NCI-H146 treated with DMSO at 0.1 percent for 48 hours (cell line): ENCODE measurements around the gene DGKD.

ENCODE experiments used
- DNase-seq: peaks from one replicate; lab custom pipeline; 2025; ENCODE audit not compliant: unreplicated experiment; lab: John Stamatoyannopoulos, UW

The DGKD gene

DNA sequence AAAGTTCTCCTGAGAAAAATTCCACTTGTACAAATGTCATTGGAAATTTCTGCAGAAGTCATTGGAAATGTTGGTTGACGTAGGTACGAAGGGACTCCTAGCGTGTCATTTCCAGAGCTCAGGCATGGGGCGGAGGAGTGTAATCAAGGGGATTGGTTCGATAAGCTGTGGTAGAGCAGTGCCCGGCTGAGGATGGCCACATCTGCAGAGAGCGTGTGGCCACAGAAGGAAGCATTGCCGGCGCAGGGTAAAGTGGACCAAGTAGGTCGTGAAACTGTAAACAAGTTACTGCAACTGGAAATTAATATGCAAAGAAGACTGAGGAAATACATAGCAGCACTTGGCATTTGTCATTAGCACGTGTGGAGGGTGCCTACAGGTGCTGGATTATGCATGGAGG is 101.8 kb downstream of the DGKD start:
- DNase-seq: no peak

DNA sequence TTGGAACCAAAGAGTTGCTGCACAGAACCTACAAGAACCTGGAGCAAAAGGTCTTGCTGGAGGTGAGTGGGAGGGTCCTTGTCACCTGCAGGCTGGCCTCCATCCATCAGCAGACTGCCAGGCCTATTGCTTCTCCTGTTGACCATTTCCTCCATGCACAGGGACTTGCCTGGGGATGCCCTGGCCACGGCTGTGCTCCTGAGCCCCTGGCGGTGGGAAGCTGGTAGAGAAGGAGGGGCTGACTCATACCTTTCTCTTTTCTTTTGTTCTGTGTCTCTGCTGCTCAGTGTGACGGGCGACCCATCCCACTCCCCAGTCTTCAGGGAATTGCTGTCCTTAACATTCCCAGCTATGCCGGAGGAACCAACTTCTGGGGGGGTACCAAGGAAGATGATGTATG is 102.6 kb downstream of the DGKD start:
- no peak for DNase-seq

DNA sequence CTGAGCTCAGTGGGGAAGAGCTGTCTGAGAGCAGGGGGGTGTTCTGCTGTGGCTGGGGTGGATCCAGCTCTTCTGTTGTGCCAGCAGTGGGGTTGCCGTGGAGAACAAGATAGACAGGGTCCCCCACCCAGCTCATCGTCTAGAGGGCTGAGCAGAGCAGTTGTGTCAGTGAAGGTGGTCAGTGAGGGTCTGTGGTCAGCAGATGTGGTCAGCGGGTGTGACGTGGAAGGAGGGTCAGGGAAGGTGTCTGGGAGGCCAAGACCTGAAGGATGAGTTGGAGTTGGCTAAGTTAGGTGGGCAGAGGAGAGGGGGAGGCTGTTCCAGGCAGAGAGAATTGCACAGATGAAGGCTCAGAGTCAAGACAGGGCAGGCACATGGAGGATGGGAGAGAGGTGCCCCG is 103.1 kb downstream of the DGKD start:
- no peak for DNase-seq

DNA sequence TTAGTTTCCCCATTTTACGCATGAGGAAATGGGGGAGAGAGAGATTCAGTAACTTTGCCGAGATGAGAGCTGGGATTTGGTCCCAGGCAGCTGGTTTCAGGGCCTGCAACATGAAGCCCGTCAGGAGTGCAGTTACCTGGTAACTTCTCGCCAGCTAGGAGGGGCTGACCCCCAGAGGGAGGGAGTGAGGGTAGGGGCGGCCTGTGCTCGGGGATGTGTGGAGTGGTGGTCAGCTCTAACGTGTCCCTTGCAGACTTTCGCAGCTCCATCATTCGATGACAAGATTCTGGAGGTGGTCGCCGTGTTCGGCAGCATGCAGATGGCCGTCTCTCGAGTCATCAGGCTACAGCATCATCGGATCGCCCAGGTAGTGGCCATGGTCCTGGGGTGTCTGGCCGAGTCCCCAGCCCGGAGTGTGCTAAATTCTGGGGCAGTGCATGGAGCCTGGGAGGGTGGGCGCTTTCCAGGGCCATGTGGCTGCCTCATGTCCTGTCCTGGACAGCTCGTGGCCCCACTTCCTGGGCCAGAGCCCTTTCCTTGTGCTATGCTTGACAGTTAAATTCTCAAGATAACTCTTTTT is 103.8 kb downstream of the DGKD start:
- DNase-seq: no peak

DNA sequence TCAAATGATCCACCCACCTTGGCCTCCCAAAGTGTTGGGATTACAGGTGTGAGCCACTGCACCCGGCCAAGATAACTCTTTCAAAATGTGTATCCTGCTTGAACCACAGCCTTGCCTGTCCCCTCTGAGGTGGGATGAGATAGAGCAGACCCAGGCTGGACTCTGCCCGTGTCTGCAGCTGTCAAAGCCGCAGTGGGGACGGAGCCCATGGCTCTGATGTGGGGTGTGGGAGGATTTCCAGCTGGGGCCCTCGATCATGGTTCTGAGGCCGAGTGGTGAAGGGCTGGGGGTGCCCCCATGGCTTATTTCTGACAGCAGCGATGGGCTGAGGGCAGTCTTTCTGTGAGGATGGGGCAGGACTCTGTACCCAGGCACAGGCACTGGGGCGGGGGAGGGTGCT is 104.5 kb downstream of the DGKD start:
- no peak for DNase-seq

DNA sequence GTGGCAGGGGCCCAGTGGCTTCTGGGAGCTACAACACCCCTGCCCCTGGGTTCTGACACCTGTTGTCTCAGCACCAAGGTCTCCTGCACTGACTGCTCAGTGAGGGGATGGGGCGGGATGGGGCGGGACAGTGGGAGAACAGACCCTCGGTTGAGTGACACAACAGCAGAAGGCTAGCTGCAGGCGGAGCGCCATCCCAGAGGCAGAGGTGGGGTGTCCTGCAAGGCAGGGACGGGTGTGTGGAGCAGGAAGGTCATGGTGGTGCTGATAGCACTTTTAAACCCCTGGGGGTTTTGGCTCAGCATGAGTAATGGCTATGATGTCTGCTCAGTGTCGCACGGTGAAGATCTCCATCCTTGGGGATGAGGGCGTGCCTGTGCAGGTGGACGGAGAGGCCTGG is 105.1 kb downstream of the DGKD start:
- no peak for DNase-seq

DNA sequence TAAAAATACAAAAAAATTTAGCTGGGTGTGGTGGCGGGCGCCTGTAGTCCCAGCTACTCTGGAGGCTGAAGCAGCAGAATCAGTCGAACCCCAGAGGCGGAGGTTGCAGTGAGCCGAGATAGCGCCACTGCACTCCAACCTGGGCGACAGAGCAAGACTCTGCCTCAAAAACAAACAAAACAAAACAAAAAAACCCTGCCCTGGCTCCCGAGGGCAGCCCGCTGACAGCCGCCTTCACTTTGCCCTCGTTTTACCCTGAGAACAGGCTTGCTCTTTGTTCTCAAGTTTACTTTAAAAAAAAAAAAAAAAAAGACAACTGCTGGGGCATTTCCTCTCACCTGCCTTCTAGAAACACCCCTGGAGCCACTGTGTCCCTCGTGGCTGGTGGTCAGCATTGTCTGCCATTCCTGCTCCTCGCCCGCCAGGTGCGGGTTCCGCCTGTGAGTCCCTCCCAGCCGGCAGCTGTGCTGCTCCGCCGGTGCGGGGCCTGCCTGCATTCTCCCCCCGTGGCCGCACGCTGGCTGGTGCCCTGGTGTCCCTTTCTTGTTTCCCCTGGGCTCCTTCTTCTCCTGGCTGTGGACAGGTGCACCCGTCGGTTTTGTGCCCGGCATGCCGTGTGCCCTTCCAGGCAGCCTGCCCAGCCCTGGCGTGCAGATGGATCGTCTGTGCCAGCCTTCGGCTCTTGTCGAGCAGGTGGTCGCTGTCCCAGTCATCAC is 106.6 kb downstream of the DGKD start:
- peak; percentile 1 for DNase-seq

DNA sequence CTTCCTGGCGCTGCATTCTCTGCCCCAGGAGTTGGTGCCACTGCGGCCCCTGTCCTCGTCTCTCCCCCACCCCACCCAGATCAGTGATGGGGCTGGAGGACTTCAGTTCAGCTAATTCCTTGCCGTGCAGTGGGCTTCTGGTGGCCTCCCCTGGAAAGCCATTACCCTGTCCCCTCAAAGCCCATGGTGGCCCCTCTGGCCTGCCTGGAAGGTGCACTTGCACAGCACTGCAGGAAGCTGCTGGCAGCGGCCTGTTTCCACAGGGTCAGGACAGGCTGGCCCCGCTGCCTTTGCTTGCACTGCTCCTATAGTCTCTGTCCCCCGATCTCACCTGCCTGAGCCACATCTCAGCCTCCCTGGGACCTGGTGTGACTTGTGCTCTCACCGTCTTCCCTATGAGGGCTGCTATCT is 107.2 kb downstream of the DGKD start:
- DNase-seq: no peak

DNA sequence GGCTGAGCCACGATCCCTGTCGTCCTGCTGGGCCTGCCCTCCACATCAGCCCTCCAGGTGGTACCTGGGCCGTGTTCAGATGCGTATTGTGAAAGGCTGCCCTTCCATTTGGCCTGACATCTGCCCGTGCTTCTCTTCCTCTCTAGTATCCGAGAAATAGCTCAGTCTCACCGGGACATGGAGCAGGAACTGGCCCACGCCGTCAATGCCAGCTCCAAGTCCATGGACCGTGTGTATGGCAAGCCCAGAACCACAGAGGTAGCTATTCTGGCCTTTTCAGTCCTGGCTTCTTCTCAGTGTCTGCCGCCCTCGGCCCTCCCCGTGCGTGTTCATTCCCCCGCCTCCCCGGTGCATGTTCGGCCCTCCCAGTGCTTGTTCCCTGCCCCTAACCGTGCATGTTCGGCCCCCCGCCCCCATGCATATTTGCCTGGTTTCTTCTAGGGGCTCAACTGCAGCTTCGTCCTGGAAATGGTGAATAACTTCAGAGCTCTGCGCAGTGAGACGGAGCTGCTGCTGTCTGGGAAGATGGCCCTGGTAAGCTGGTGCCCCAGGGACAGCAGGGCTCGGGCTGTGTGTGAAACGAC is 108.0 kb downstream of the DGKD start:
- DNase-seq: no peak

DNA sequence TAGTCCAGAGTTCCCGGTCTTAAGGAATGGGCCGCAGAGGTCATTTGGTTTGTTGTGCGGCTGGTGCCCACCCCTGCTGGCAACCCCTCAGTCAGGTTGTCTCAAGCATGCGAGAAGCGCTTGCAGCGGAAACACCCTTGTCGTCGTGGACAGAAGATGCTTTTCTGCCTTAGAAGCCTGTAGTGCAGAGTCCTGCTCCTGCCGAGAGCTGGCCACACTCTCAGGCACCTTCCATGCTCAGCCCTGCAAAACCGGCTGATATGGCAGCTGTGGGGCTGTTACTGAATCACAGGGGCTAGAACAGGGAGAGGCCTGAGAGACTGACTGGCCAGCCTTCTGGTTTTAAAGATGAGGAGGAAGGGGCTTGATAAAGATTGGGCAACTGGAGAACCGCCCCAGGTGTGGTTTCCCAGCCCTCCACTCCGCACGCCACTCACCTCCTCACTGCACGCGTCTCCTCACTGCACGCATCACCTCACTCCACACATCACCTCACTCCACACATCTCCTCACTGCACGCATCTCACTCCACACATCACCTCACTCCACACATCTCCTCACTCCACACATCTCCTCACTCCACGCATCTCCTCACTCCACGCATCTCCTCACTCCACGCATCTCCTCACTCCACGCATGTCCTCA is 108.7 kb downstream of the DGKD start:
- DNase-seq: no peak

DNA sequence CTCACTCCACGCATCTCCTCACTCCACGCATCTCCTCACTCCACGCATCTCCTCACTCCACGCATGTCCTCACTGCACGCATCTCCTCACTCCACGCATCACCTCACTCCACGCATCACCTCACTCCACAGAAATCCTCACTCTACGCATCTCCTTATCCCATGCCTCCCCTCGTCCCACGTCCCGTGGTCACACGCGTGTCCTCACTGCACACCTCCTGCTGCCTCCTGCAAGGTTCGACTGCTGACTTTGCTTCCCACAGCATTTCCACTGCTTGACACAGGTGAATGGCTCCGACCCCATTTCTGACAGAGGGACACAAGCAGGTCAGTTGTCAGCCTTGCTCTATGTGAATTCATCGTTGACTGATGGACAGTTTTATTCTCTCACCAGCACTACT is 109.3 kb downstream of the DGKD start:
- no peak for DNase-seq

DNA sequence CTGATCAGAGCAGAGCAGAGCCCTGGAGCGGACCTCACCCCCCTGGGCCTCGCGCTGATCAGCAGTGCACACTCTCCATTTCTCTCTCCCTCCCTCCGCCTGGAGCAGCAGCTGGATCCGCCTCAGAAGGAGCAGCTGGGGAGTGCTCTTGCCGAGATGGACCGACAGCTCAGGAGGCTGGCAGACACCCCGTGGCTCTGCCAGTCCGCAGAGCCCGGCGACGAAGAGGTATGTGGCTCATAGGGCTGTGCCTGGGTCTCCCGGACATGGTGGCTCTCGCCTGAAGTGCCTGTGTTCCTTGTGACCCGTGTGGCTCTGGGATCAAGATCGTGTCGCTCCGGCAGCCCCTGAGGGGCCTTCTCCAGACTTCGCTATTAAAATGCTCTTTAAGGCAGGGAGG is 109.8 kb downstream of the DGKD start:
- no peak for DNase-seq

DNA sequence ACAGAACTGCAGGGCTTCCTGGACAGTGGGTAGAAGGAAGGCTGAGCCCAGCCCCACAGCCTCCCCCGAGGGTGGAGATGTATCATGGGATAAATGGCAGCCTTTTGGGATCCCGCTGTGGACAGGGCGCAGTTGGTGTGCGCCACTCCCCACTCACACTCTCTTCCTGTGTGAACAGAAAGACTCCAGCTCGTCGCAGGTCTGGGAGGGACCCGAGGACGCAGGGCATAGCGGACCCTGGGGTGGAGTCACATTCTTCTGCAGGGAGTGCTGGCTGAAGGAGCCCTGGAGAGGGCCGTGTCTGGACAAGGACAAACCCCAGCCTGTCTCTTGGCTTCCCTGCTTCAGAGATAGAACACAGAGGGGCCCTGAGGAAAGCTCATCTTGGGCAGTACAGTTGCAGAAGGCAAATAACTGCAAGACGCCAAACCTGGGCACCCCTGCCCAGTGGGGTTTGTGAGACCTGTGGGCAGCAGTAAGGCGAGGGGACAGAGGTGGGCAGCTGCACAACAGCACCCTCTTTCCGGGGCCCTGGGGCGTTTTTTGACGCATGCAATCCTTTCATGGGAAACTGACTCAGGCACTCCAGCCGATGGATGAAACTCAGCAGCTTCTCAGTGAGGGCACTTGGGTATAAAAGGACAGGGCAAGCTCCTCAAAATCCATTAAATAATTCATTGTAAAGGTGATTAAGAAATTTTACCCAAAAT is 110.4 kb downstream of the DGKD start:
- no peak for DNase-seq

DNA sequence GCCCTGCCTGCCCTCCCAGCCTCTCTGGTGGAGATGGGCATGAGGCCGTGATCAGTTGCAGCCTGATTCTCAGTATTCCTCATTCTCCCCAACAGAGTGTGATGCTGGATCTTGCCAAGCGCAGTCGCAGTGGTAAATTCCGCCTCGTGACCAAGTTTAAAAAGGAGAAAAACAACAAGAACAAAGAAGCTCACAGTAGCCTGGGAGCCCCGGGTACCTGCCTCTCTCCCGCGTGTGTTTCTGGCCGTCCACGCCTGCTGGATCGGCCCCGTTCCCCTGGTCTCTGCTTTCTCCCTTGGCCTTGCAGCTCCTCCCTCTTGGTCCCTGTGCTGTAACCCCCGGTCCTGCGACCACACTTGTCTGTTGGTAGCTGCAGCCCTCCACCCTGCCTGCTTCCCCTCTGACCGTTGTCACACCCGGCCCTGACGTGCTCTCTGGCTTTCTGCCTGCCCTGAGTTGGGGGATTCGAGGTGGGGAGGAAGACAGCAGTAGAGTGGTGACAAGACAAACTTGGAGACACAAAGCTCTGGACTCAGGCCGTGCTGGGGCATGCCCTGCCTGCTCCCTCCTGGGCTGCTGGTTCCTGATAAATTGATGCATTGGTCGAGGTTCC is 112.8 kb downstream of the DGKD start:
- no peak for DNase-seq

DNA sequence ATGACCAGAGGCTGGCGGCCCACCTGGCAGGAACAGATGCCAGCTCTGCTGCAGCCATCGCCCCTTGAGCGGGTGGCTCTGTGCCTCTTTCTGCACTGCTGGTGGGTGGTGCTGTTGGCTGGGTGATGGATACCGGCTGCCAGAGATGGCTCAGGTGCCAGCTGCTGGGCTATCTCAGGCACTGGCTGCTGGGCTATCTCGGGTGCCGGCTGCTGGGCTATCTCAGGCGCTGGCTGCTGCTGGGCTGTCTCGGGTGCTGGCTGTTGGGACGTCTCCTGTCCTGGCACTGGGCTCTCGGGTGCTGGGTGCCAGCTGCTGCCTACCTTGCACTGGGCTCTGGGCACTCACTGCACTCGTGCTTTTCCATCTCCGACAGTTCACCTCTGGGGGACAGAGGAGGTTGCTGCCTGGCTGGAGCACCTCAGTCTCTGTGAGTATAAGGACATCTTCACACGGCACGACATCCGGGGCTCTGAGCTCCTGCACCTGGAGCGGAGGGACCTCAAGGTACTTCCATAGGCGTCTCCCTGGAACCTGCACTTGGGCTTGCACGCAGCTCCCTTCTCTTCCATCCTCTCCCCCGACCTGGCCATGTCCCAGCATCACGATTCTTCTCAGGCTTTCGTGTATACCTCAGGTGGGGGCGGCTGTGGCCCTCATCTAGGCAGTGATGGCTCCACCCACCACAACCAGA is 113.9 kb downstream of the DGKD start:
- DNase-seq: no peak

DNA sequence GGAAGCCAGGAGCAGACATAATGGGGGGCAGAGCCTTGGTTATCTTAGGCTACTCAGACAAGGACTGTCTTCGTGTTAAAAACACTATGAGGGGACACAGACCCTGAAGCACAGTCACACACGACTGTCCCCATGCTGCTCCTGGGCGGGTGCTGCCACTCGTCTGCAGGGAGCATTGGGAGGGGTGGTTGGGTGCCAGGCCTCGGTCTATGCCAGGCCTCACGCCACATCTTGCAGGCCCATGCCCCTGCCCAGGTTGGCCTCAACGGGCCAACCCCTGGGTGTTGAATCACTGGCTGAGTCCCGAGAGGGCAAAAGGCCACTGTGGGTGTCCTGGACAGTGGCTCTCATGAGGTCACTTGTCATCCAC is 114.4 kb downstream of the DGKD start:
- no peak for DNase-seq

DNA sequence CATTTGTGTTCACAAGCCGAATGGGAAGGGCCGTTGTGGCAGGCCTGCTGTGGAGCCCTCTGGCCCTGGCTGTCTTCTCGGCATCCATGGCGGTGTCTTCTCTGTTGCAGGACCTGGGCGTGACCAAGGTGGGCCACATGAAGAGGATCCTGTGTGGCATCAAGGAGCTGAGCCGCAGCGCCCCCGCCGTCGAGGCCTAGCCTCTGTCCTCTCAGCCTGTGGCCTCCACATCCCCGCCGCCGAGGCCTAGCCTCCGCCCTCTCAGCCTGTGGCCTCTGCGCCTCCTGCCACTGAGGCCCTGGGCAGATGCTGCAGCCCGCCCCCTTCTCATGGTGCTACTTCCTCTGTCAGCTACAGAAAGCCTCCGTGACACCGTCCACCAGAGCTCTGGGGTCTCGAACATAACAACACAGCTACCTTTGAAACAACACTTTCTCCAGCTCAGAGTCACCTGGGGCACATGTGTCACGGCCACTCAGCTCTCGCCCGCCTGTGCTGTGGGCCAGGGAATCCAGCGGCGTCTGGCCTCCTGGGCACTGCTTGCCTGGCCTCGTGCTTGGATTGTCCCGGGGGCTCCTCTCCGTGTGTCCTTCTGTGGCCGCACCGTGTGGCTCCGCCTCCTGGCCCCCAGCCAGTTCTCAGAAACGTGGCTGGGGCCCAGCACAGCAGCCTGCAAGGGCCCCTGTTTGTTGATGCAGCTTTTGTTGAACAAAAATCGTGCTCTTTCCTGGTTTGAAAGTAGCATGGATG is 115.1 kb downstream of the DGKD start:
- no peak for DNase-seq

DNA sequence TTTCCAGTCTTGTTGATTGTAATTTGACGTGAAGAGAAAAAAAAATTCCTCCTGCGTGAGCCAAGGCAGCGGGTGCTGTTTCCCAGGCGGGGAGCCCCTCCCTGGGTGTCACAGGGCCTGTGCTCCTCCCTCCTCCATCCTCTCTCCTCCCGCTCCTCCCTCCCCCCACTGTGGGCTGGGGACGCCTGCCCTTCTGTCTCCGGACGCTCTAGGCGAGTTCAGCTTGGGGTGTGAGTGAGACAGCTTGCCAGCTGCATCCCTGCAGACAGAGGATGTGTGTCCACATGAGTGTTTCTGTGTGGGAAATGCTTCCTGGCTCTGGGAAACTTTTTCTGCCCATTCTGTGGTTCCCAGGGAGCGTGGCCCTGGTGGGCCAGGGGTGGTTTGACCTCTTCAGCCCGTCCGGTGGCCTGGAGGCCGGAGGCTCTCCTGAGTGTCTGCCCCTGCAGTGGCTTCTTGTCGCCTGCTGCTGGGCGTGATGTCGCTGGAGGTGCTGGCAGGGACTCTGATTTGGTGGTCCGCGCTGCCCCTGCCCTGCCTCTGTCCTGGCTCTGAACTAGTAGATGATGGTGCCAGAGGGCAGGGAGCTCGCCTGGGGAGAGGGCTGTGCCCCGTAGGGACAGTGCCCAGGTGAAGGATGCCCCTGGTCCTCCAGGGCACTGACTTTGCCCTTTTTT is 115.9 kb downstream of the DGKD start:
- DNase-seq: no peak

DNA sequence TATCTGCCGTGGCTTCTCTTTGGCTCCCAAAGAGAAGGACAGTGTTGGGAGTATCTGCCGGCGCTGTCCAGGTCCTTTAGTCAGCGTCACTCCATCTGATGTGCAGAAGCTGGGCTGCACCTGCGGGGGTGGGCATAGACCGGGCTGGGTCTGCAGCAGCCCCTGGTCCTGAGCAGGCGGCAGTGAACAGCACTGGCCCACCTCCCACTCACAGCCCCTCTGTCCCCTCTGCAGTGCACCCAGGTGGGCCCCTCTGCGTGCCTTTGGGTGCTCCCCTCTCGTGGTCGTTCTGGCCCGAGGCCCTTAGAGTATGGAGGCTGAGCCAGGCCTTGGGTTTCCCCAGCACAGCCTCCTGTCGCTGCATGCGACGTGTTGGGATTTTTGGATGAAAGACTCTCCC is 116.5 kb downstream of the DGKD start:
- DNase-seq: no peak
